Islet precursor cell (in vitro differentiated cells): ENCODE measurements around the gene ADD2.
"Not testable (repeated sequence)": the region's sequence is repeated elsewhere in the genome, so short reads cannot be mapped to it uniquely, and the experiment has no call there.

Source experiments
- DNase-seq: peaks from one replicate; pipeline ENCODE4 v3.0.0-alpha.2; 2018

ADD2 gene

DNA sequence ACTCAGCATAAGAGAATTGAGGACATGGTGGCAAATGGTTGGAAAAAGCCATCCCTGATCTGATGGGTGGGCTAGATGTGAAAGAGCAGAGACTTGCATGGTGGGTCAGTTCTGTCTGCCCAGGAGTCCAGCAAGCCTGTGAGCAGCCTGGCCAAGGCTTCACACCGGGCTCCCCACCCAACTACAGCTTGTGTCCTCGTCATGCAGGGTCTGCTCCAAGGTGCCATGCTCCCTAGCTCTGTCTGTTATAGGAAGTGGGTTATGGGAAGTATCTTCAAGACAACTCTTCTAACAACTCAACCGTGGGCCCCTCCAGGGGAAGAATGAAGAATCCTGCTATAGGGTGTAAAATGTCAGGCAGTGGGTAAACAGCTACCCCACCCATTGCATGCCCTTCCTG lies 97.4 kb downstream of the ADD2 start:
- peak; percentile 43 for DNase-seq

- no peak for DNase-seq
Observed at GRCh38 chr2:70670202-70670601, 97.8 kb downstream of the ADD2 start.

DNA sequence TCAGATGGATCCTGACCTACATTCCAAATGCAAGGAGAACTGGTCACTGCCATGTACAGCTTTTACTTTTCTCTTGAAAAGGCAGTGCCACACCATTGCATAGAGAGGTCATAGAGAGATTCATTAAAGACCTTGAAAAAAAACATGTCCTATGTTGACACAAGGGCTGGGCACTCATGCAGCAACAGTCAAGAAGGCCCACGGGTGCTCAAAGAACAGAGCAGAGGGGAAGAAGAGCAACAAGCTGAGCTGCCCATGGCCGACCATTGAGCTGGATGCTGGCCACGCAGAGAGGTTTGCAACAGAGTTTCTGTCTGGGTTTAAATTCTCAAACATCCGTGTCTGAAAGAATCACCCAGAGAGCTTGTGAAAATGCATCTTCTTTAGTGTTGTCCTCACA lies 99.1 kb downstream of the ADD2 start:
- peak; percentile 27 for DNase-seq

DNA sequence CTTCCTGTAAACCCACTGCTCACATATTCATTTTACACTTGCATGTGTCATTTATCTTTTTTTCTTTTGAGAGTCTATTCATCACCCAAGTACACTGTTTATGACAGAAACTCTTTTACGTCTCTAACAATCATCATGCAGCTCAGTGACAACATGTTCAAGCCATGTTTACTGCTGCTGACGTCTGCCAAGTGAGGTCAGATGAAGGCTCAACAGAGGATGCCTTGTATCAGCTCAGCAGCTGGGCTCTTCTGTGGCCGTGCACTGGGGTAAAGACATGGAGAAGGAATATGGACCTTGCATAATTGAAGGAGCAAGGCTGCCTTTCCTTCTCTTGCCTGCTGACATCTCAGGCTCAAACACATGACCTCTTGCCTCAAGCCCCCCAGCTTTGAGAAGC lies 99.6 kb downstream of the ADD2 start:
- DNase-seq, result no peak

GRCh38 chr2:70664525-70664924 lies 103.5 kb downstream of the ADD2 start:
- peak; percentile 23 for DNase-seq

- DNase-seq, result no peak
Observed at GRCh38 chr2:70663411-70663810, 104.6 kb downstream of the ADD2 start.

DNA sequence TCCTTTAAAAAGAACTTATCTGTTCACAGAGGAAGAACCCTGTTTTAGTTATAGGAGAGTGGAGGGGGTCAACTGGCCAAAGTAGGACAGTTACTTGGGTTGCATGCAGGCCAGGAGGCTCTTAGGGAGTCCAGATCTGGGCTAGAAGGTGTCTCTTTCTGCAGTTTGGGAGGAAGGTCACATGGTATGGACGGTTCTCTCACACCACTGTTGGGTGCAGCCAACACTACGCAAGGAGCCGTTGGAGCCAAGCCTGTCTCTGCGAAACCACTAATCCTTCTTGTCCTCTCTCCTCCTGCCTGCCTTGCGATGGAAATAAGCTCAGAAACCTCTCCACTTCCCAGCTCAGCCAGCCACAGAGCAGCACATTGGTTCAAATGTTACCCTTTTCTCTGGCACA lies 108.4 kb downstream of the ADD2 start:
- DNase-seq, result no peak

GRCh38 chr2:70658476-70658875 lies 109.5 kb downstream of the ADD2 start:
- no peak for DNase-seq

GRCh38 chr2:70657246-70657645 lies 110.8 kb downstream of the ADD2 start:
- DNase-seq, result no peak

DNA sequence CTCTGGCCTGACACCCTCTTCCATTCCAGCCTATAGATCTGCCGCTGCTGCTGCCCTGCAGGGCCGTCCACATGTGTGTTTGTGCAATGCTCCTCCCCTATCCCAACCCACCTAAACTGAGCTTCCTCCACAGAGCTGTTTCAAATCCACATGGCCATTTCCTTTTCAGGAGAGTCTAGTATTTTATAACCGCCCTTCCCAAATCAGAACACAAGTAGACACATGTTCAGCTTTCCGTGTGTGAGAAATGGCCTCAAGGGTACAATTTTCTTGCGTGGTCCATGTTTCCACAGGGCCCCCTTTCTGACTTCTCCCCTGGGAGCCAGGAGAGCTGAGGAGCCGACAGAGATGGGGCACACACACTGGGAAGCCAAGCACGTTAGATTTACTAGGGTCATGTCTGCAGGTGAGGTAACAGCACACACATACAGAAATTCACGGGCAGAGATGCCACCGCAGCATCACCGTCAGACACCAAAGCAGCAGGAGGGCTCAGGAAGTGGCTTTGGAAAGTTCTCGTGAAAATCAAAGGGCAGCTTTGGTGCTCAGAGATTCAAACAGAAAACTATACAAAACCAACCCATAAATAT lies 111.5 kb downstream of the ADD2 start:
- no peak for DNase-seq

GRCh38 chr2:70655786-70656185 lies 112.2 kb downstream of the ADD2 start:
- no peak for DNase-seq

DNA sequence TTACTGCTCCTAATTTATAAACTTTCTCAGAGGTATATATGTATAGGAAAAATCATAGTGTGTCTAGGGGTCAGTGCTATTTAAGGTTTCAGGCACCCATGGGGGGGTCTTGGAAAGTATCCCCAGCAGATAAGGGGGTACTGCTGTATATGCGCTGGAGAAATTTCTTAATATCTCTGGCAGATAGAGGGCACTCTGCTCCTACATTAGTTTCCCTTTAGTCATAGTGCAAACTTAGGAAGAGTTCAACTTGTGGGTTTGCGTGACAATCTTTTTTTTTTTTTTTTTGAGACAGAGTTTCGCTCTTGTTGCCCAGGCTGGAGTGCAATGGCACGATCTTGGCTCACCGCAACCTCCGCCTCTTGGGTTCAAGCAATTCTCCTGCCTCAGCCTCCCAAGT lies 112.8 kb downstream of the ADD2 start:
- DNase-seq, result not testable (repeated sequence)

GRCh38 chr2:70651727-70652126 lies 116.3 kb downstream of the ADD2 start:
- no peak for DNase-seq

DNA sequence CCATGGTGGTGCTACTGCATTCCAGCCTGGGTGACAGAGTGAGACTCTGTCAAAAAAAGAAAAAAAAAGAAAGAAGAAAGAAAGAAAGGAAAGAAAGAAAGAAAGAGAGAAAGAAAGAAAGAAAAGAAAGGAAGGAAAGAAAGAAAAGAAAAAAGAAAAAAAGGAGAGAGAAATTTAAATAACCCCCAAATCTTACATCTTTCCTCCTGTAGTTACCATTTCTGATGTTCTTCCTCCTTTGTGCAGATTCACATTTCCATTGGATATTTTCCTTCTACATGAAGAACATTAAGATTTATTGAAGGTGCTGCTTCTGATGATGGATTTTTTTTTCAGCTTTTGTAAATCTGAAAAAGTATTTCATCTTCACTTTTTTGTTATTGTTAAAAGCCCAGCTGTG lies 117.0 kb downstream of the ADD2 start:
- DNase-seq, result no peak

- DNase-seq, result no peak
Observed at GRCh38 chr2:70648961-70649360, 119.0 kb downstream of the ADD2 start.

DNA sequence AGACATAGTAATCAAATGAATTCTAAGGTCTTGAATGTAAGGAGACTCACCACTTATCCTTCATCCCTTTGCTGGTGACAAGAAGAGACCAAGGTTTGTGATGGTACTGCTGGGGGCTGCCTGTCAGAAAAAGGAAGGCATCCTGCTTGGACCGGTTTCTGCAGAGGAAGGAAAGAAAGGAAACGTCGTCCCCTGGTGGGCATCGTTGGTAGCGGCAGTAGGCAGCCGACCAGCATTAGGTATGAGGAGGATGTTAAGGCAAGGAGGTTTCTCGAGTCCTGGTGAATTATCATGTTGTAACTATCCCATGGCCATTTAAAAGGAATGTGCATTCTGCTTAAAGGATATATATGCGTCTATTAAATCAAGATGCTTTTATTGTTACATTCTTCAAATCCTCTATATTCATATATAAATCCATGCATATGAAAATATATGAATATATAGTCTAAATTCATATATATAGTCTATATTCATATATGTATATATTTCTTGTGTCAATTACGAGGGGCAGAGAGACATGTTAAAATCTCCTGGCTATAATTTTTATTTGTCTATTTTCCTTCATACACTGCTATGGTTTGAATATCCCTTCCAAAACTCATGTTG lies 120.0 kb downstream of the ADD2 start:
- peak; percentile 90 for DNase-seq

- DNase-seq, result no peak
Observed at GRCh38 chr2:70646420-70646818, 121.6 kb downstream of the ADD2 start.

DNA sequence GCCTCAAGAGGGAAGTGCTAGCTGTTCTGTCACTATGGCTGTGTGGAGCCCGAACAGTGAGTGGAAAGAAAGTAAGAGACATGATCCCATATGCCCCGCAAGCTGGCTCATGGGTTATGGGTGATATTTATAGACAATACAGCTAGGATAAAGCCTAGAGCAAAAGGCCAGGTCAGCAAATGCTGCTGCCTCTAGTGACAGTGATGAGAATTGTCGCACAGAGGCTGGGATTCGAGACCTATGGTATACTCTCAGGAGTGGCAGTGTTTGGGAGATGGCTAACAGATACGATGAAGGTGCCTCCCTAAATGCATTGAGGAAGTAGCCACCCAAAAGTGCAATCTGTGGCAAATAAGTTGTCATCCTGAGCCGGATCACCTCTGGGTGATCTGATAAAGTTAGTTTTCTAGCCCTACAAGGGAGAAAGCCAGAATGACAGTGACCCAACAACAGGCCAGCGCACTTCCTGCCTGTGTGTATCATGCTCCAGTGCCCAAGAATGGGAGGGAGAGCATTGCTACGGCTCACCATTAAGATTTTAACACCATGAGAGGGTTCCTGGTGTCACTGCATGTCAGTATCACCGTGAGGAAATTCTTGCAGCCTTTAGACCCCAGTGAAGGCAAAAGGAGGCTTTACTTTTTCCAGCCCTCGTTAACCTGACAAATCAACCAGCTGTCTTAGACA lies 122.1 kb downstream of the ADD2 start:
- no peak for DNase-seq

DNA sequence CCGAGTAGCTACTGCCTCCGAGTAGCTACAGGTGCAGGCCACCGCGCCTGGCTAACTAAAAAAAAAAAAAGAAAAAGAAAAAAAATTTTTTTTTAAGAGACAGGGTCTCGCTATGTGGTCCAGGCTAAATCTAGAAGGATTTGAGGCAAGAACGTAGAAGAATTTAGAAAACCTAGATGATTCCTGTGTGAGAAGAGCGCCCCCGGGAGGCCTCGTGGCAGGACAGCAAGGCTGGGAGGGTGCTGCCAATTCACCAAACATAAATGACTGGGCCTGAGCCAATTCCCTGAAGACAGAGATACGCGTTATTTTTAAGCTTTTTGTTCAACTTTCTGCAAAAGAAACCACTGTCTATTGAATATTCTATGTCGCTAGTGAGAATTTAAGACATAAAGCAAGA lies 124.3 kb downstream of the ADD2 start:
- no peak for DNase-seq

- no peak for DNase-seq
Observed at GRCh38 chr2:70641263-70641784, 126.7 kb downstream of the ADD2 start.

GRCh38 chr2:70639841-70640436 lies 128.1 kb downstream of the ADD2 start:
- DNase-seq, result no peak

DNA sequence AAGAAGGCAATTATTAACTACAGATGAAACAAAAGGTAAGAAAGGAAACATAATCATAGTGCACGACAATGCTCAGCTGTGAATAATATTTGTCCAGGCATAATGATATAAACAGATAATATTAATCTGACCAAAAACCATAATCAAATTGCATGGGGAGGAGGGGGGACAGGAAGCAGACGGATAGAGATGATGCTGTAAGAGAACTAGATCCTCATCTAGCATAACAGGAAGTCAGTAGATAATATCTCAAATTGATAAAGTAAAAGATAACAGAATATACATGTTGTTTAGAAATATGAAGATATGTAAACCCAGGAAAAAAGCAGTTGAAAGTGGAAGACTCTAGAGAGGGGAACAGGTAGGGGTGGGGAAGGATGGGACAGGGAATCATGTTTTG lies 129.4 kb downstream of the ADD2 start:
- DNase-seq, result no peak

DNA sequence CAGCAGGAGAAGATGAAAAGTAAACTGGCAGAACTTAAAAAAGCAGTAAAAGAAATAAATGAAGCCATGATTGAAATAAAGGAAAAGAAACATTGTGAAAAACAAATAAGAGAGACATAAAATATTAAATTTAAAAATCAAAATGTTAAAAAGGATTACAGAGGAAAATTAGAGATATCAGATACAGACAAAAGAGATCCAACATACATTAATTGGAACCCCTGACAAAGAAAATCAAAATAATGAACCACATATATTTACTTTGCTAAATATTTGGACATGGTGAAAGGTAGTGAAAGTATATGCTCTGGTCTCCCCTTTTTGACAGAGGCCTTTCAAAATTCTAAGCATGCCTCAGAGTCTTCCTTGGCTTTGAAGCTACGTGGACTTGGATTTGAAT lies 134.5 kb downstream of the ADD2 start:
- DNase-seq, result no peak

GRCh38 chr2:70632966-70633365 lies 135.0 kb downstream of the ADD2 start:
- no peak for DNase-seq
